Hematopoietic multipotent progenitor cell treated with erythropoietin and hydrocortisone succinate and interleukin-3 and kit ligand, for 17 days (in vitro differentiated cells): ENCODE measurements around the gene LRRC56.

ENCODE experiments used
- DNase-seq: peaks from one replicate; pipeline ENCODE4 v3.0.0-alpha.2; 2015; ENCODE audit warnings: low spot score

Gene LRRC56

DNA sequence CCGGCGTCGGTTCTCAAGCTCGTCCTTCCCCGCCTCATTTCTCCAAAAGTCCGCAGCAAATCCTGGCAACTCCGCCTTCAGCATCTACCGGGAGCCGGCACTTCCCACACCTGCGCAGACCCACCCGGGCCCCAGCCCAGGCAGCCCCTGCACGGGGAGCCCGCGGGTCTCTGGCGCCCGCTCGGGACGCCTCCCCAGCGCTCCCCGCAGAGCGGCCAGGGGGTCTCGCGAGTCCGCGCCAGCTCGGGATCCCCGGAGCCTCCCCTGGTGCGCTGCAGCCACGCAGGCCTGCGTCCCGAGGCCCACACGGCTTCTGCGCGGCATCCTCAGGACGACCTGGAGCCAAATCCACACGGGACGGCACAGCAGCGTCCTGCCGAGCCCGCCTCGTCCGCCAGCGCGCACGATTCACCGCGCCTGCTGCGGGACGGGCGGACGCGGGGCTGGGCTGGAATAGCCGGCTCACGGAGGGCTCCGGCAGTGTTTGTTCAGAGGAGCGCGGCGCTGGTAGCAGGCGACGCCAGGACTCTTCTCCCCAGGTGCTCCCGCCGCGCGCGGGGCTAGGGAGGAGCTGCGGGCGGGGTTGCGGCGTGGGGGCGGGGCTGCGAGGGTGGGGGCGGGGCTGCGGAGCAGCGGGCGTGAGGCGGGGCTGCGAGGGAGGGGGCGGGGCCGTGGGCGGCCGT lies 38.1 kb downstream of the LRRC56 start:
- DNase-seq = peak; percentile 86

DNA sequence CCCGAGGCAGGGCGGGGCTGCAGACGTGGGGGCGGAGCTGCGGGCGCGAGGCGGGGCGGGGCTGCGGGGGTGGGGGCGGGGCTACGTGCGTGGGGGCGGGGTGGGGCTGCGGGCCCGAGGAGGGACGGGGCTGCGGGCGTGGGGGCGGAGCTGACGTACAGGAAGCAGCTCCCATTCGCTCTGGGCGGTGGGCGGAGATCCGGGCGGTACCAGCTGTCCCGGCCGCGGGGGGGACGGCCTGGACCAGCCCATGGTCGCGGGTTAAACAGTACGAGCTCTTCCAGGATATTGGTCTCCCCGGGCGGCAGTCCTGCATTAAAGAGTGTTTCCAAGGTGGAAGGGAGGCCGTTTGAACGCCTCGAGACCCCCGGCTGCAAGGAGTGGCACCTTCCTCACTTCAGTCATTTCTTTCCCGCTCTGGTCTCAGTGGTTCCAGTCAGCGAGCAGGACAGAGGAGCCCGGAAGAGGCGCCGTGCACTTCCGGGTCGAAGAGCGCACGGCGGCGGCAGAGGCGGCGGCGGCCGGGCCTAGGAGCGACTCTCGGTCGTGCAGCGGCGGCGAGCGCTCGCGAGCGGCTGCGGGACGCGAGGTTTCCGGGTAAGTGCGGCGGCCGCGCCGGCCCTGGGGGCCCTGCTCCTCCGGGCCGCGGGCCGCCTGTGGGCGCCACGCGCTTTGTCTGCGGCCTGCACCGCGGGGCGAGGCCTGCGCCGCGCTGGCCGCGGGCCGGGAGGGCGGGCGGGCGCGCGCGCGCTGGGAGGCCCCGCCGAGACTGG lies 38.9 kb downstream of the LRRC56 start, which contains the start of gene PHRF1:
TSS of gene PHRF1 (plus strand) at position 475 of the 773 bp plus-strand sequence. CDS start 5,043 bp downstream, outside the sequence.
- DNase-seq = peak; percentile 96

DNA sequence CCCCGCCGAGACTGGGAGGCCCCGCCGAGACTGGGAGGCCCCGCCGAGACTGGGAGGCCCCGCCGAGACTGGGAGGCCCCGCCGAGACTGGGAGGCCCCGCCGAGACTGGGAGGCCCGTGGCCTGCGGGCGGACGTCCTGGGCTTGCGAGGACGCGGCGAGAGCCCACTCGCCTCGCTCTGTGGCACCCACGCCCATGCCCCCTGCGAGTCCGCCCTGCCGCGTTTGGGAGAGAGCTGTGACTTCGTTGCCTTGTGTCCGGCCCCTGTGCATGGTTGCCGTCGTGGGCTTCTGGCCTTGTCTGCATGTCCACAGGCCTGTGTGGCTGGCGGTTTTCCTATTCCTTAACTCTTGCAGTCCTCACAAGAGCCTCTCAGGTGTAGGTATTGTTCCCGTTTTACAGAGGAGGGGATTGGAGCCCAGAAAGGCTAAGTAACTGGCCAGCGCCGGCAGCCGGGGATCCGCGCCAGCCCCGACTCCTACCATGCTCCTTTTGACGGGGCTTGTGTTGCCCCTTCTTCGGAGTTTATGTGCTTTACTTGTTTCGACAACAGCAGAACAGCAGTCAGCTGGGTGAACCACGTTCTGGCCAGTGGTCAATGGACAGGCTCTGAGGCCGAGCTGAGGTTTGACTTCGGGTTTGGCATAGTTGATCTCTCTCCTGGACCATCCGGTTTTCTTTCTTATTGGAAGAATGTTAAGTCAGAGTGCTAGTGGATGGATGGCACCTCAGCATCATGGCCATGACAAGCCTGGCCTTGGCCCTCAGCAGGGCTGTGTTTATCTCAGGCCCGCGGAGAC lies 39.7 kb downstream of the LRRC56 start:
- peak; percentile 17 for DNase-seq

DNA sequence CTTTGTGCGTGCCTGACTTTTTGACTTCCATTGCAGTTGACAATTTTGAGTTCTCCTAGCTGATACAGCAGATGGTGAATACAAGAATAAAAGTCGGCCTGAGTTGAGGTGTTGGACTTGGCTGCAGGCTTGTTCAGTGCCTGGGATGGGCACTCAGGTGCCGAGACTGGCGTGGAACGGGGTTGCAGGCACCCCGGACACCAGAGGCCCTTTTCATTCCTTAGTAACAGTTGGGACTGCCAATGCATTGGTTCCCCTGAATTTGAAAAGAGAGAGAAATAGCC lies 40.2 kb downstream of the LRRC56 start:
- DNase-seq = no peak

DNA sequence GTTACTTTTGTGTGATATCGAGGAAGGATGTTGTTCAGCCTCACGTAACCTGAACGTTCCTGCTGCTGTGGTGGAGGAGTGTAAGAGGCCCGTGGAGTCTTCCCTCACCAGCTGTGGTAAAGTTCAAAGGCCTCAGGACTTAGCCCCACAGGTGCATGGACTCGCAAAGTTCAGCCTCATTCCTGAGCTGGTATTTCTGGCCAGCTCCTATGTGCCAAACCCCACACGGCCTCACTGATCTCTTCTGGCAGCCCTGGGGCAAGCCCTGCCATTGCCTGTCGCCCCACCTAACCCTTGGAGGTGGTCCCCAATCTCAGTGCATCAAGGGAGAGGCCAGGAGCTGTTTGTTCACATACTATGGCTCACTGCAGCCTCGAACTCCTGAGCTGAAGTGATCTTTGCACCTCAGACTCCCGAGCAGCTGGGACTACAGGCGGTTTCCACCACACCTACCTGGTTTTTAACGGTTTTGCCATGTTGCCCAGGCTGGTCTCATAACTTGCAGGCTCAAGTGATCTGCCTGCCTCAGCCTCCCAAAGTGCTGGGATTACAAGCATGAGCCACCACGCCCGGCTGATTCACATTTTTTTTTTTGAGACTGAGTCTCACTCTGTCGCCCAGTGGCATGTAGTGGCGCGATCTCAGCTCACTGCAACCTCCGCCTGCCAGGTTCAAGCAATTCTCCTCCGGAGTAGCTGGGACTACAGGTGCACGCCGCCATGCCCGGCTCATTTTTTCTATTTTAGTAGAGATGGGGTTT lies 41.1 kb downstream of the LRRC56 start:
- DNase-seq = no peak

DNA sequence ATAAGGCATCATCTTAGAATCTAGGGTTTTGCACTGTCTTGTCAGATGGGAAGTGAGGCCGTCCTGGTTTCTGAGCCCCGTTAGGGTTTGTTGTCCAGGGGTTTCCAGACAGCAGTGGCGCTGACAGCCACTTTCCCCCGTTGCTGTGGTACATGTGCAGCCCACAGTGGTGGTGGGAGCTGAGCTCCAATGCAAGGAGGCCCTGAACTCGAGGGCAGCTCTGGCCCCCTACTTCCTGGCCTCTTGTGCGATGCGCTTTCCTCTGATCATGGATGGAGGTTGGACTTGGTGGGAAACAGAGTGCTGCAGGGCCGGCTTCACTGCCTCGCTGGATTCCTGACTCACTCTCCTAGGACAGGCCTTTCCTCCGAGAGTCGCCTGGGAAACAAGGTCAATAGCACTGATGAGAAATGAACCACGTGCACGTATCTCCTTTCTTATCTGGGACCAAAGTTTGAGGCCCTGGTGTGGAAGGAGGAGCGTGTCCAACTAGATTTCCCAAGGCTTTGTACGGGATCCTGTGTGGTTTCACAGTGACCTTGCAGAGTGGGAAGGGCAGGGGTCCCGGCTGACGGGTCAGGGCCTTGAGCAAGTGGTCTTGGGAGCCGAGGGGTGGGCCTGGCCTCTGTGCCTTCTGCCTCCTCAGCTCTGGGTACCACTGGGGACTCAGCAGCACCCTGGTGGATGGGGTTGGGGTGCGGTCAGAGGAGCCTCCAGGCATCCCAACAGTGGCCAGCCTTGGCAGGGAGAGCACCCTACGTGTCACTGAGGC lies 42.7 kb downstream of the LRRC56 start:
- no peak for DNase-seq

DNA sequence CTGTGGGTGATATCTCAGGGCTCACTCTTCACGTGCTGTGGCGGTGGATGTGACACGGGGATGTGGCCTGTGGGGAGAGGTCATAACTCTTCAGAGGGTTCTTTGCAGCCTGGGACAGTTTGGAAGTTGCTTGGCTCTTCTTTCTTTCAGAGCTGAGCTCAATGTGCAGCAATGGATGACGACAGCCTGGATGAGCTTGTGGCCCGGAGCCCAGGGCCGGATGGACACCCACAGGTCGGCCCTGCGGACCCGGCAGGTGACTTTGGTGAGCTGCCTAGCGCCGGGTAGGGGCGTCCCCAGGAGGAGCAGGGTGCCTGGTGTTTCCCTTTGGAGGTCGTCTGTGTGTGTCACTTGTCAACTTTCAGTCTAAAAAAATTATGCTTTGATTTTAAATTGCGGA lies 44.0 kb downstream of the LRRC56 start:
- no peak for DNase-seq

DNA sequence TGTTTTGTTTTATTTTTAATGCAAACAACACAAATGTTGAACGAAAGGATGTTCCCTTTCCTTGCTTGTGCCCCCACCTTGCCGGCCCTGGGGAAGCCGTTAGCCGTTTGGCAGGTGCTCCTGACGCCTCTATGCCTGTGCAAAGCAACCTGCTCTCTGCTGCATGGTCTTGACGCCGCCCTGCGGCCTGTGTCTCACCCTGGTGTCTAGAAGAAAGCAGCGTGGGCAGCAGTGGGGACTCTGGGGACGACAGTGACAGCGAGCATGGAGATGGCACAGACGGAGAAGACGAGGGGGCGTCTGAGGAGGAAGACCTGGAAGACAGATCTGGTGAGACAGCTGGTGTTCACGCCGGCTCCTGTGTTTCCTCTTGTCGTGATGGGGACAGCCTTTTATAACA lies 44.4 kb downstream of the LRRC56 start:
- DNase-seq = no peak

DNA sequence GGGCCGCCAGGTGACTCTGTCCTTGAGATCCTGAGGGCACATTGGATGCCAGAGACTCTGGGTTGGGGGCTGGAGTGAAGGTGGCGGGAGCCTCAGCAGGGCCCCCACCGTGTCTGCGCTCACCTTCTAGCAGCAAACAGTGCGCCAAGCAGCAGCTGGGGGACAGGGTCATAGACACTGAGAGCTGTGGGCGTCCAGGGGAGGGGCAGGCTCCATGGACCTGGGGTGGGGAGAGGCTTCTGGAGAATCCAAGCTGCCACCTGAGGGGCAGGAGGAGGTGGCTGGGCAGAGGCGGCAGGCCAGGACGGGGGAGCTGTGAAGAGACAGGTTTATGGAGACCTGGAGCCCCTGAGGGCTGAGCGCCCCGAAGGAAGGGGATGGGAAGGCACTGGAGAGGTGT lies 47.0 kb downstream of the LRRC56 start:
- no peak for DNase-seq

DNA sequence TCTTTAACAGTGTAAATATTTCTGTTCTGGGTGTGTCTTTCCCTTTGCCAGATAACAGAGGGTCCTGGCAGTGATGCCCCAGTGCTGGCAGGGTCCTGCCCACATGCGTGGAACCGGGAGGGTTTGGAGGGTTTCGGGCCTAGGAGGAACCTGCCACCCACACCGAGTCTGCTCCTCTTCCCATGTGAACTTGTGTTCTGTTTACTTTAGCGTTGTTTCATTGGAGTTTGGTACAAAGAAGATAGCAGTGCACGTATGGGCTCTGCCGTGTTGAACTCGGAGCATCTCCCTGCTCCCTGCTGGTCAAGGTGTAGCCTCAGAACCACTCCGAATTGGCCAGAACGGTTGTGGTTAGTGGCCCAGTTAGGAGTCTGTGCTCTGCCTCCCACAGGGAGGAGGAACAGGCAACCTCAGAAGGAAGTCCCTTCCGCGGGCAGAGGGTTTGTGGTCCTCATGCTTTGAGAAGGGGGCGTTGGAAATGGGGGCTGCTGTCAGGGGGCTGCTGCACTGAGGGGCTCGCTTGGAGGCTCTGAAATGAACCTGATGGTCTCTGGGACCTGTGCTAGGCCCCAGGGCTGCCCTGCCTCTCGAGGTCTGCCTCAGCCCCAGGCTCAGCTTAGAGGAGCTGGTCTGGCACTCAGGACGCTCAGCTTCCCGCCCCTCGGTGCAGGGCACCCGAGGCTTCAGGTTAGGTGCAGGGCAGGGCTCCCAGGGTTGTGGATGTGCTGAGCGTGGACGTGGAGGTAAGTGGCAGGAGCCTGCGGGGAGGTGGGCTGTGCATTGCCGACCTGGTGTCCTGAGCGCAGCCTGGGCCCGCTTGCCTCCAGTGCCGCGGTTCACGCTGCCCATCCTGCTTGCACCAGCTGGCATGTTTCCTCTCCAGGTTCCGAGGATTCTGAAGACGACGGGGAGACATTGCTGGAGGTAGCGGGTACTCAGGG lies 49.3 kb downstream of the LRRC56 start:
- DNase-seq = no peak

DNA sequence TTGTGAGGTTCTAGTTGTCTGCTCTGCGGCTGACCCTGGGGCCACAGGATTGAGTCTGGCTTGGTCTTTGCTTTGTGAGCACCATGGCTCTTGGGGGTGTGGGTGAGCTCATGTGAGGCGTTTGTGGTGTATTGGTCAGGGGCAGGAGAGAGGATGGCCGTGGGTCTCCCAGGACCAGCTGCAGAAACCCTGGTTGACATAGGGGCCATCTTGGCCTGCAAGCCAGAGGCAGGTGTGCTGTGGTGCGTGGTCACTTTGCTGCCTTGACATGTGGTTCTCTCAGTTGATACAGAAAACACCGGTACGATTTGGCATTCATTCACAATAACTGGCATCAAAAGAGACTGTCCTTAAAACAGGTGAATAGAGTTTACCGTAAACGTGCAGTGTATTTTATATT lies 50.2 kb downstream of the LRRC56 start:
- no peak for DNase-seq

DNA sequence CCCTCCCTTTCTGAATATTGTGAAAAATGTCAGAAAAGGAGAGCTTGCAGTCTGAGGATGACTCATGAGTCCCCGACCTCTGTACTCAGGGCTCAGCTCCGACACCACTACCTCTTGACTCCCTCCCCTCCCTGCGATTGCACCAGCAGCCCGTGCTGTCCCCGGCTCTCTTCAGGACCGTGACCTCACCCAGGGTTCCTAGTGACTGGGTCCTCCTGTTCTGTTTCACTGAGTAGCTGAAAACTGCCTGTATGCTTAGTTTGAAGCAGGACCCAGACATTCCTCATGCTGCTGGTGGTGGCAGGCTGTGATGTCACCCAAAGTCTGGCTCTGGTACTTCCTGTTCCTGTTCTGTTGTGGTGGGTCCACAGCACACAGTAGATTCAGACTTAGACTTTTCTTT lies 50.7 kb downstream of the LRRC56 start:
- DNase-seq = no peak

DNA sequence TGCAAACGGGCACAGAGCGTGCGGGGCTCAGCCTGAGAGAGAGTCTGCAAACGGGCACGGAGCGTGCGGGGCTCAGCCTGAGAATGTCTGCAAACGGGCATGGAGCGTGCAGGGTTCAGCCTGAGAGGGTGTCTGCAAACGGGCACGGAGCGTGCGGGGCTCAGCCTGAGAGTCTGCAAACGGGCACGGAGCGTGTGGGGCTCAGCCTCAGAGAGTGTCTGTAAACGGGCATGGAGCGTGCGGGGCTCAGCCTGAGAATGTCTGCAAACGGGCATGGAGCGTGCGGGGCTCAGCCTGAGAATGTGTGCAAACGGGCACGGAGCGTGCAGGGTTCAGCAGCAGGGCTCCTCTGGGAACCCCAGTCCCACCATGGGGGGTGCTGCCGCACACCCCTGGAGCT lies 52.5 kb downstream of the LRRC56 start:
- no peak for DNase-seq

DNA sequence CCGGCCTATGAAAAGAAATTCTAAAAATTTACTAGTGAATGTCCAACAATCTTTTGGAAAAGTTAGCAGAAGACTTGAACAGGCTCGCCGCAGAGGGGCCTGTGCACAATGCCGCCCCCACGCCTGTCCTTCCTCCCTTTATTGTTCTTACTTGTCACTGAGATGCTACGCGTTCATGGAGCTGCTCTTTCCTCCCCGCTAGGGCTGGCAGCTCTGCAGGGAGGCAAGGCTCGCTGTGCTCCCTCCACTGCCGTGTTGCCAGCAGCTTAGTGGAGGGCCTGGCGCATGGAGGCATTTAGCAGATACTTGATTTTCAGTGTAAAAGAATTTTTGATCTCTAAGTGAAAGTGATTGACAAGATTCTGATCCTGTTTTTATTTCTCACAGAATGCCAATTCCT lies 53.7 kb downstream of the LRRC56 start:
- DNase-seq = no peak

DNA sequence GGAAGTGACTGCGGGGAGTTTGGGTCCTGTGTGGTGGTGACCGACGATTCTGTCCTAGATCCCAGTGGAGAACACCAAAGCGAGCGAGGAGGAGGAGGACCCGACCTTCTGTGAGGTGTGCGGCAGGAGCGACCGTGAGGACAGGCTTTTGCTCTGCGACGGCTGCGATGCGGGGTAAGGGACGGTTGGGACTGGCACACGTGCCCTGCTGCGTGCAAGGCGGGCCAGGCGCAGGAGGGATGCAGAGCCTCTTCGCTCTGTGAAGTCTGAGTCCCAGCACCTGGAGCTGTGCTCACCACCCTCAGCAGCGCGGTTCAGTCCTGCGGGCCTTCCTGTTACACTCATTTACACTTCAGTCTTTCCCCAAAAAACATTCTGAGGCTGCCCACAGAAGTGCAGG lies 55.2 kb downstream of the LRRC56 start:
- no peak for DNase-seq

DNA sequence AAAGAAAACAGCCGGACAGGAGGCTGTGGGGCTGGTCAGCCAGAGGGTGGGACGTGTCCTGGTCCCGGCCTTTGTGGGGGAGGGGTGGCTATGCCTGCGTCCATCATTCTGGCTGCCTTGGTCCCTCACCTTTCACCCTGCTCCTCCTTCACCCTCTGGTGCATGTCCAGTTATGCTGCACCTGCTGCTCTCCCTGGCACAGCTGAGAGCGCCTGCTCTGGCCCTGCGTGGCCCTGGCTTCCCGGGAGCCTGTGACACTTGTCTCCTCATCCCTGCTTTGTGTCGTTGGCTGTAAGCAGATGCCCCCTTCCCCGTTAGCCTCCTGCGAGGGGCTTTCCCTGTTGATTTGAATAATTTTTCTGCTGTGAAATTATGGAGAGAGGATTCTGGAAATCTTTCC lies 55.6 kb downstream of the LRRC56 start:
- DNase-seq = no peak

DNA sequence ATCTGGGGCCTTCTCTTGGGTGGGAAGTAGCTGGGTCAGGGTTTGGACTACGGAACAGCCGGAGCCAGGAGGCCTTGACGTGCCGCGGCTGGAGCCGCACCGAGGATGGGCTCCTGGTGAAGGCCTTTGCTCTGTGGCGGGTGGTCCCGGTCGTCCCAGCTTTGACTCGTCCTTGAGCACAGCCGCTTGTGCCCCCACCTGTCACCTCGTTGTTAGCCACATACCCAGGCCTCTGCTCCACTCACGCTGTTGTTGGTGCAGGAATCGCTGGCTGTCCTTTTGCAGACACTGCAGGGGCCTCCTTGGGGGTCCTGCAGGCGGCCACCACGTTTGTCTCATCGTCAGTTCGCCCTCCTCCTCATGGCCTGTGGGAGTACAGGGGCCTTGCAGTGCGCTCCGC lies 56.0 kb downstream of the LRRC56 start:
- no peak for DNase-seq

DNA sequence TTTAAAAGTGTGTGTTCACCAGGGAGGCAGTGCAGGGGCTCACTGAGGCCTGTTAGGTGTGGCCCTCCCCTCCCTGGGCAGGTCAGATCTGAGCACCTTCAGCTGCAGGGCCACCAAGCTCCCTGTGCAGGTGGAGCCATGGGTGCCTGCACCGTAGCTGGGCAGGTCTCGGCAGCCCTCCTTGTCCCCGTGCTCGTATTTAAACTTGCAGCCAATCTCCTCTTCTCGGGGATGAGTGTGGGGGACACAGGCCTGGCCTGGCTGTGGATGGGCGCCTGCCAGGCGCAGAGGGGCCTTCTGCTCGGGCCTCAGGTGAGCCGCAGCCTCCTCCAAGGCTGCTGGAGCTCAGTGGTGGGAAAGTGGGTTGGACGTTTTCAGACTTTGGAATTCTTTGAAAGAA lies 58.1 kb downstream of the LRRC56 start:
- DNase-seq = no peak

DNA sequence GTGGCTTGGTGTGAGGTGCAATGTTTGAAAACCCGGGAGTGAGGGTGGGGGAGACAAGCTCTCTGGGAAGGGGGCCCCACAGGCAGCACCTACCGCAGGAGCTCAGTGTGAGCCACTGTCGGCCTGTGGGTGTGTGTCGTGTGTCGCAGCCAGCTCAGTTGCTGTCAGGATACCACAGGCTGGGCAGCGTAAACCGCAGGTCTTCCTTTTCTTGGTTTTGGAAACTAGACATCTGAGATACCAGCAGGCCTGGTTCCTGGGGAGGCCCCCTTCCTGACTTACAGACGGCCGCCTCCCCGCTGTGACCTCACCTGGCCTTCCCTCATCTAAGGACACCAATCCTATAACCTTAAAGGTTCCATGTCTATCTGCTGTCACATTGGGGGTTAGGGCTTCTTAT lies 59.0 kb downstream of the LRRC56 start:
- DNase-seq = no peak

DNA sequence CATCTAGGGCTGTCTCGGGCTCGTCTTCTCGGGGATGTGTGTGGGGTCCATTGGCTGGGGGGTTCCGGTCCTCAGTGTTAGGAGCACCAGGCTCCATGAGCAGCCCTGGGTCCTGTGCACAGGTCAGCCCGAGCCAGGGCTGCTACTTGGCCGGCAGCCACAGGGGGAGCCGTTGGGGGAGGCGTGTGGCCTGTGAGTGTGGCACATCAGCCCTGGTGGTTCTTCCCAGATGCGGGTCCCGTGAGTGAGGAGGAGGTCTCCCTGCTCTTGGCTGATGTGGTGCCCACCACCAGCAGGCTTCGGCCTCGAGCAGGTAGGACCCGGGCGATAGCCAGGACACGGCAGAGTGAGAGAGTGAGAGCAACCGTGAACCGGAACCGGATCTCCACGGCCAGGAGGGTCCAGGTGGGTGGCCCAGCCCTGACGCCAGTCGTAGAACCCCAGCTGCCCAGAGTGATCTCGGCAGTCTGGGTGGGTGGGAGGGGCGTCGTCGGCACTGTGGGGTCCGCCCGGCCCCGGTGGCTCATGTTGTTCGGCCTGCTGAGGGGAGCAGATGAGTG lies 59.9 kb downstream of the LRRC56 start:
- no peak for DNase-seq
